HUDEP-2 (cell line): Measurements from ENCODE around the gene SHC1.

ENCODE experiments used
- DNase-seq, 76 experiments: peaks; one replicate each; lab custom pipeline; 2025; ENCODE audit not compliant: unreplicated experiment in 76 of 76; lab: John Stamatoyannopoulos, UW

The SHC1 gene, protein sequence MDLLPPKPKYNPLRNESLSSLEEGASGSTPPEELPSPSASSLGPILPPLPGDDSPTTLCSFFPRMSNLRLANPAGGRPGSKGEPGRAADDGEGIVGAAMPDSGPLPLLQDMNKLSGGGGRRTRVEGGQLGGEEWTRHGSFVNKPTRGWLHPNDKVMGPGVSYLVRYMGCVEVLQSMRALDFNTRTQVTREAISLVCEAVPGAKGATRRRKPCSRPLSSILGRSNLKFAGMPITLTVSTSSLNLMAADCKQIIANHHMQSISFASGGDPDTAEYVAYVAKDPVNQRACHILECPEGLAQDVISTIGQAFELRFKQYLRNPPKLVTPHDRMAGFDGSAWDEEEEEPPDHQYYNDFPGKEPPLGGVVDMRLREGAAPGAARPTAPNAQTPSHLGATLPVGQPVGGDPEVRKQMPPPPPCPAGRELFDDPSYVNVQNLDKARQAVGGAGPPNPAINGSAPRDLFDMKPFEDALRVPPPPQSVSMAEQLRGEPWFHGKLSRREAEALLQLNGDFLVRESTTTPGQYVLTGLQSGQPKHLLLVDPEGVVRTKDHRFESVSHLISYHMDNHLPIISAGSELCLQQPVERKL

DNA sequence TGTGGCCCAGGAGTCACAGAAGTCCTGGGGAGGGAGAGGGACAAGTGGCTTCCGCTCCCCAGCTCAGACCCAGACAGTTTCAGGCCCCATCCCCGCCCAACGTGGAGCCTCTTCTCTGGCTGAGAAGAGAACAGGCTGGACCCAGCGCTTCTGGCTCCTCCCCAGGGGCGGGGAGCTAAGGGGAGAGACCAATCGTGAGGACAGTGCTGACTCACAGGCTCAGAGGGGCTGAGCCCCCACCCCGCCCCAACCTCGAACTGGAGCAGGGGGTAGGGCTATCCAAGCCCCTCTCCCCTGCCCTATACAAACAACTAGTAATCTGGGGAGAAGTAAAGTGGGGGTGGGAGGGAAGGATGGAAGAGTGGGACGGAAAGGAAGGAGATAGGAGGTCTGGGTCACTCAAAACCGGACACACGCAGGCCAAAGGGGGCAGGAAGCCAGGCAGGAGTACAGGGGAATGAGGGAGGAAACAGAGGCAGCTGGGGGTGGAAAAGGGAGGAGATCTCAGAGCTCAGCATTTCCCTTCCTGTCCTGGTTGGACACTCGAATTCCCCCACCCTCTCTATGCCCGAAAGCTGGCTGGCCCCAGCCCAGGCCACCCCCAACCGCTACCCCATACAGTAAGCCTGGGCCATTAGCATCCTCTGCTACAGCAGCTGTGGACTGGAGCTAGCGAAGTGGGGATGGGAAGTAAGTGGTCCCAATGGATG lies at the start of gene SHC1:
Gene SHC1, minus strand, starts transcription at position 117 of the 710 bp plus-strand sequence. CDS start 221 bp downstream, outside the sequence.
- peak in 72 of 76 experiments; percentile 20 to 91 (median 77) for DNase-seq

DNA sequence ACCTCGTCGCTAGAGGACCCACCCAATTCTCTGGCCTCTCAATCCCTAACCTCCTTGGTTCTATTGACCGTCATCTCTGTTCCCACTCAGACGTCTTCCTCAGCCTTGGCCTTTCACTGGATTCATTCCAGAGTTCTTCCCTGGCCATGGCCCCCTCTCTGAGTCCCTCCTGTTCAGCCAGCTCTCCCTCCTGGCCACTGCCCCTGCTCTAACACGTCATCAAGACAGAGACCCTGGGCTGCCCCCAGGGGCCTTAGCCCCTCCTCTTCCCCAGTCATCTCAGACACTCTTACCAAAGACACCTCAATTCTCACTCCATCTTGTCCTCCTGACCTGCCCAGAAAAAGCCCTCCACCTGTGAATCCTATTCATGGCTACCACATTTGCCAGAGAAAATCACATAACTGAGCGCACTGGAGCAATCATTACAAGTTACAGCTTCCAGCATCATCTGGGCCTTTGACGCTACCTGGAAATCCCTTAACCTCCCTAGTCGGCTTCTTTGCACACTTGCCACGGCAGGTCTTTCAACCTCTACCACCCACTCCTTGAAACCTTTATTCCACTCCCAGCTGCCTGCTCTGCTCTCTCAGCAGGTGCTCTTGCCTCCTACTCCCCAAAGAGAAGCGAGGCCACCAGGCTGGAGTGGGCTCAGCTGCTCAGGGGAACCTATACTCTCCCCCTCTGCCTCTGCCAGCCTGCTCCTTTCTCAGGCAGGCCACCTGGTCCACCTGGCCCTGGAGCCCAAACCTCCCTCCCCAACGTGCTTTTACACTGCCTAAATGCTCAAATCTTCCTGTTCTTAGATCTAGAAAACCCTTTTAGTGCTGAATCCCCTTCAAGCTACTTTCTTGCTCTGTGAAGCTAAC lies 49.1 kb upstream of the SHC1 start:
- no peak for DNase-seq

DNA sequence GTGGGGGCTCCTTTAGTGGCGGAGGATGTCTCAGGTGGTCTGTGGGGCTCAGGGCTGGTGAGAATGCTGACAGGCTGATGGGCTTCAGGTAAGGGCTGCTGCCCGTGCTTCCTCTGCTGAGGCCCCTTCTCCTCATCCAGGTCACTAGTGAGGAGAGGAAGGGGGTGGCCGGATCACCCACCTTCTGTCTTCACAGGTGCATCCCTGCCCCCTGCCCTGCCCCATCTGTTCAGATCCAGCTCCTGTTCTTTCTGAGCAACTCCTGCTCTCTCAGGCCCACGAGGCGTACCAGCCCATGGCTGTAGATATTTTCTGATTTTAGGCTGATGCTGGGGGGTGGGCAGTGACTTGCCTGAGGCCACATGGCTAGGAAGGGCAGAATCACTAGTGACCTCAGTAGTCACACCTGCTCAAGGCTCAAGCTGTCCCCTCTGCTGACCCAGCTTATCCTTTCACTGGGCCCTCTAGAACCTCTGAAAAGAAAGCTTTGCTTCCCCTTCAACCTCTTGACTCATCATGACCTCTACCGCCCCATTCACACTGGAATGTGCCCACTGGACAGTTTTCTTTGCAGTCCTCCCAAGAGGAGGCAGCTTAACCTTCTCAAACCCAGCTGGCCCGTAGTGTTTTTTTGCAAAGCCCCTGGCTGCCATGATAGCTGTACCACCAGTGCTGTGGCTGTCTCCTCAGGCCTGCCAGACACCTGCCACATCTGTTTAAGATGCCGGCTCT lies 48.2 kb upstream of the SHC1 start:
- DNase-seq: no peak

DNA sequence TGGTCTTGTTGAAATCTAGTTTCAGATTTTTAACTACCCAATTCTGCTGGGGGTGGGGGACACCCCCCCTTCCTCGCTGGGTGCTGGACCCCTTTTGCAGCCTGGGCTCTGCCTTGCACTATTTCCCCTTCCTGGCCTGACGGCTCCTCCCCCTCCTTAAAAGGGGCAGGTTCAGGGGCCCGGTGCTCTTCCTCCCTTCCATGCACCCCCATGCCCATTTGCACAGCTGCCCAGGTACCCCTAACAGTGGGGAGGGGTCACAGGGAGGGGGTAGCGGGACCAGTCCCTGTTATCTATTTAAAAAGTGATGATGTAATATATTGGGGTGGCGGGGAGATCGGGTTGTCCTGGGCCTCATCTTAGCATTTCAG lies 47.4 kb upstream of the SHC1 start:
- no peak for DNase-seq

DNA sequence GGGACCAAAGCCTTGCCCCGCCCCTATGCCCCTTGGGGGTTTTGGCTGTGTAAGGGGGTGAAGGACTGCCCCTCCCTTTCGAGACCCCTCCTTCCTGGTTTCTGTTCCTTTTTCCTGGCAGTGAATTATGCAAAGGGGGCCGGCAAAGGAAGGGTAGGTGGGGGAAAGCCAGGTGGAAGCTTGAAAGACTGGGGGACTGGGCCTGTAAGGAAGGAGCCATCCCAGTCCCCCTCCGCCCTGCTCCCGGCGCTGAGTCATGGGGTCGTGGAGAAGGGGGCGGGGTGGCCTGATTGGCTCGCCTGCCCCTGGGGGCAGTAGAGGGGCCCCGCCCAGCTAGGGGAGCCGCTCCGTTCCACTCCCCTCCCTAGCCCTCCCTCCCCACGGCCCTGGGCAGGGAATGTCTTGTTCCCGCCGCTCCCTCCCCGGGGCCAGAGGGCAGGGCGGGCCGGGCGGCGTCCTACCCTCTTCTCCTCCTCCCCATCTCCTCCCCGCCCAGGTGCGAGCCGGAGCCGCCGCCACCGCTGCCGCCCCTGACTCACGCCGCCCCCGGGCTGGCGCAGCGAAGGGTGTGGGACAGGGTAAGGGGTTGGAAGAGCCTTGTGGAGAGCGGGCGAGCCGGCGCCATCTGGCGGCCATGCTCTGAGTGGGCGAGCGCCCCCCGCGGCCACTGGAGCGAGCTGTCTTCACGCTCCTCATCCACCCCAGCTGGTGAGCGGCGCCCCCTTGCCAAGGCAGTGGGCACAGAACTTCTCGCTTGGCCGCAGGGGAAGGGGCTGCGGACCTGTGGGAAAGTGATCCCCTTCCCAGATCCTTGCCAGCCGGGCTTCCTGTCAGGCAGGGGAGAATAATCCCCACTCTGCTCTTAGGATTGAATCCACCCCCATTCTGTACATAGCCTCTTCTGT lies 46.7 kb upstream of the SHC1 start:
- DNase-seq: peak in 72 of 76 experiments; percentile 42 to 93 (median 82)

DNA sequence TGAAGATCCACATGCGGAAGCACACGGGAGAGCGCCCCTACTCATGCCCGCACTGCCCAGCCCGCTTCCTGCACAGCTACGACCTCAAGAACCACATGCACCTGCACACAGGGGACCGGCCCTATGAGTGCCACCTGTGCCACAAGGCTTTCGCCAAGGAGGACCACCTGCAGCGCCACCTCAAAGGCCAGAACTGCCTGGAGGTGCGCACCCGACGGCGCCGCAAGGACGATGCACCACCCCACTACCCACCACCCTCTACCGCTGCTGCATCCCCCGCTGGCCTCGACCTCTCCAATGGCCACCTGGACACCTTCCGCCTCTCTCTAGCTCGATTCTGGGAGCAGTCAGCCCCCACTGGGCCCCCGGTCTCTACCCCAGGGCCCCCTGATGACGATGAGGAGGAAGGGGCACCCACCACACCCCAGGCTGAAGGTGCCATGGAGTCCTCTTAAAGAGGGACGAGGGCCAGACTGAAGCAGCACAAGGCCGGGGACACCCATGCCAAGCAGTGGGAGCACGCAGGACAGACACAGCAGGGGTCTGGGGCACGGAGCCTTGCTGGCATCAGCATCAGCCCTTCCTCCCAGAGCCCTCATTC lies 45.8 kb upstream of the SHC1 start:
- DNase-seq: no peak

DNA sequence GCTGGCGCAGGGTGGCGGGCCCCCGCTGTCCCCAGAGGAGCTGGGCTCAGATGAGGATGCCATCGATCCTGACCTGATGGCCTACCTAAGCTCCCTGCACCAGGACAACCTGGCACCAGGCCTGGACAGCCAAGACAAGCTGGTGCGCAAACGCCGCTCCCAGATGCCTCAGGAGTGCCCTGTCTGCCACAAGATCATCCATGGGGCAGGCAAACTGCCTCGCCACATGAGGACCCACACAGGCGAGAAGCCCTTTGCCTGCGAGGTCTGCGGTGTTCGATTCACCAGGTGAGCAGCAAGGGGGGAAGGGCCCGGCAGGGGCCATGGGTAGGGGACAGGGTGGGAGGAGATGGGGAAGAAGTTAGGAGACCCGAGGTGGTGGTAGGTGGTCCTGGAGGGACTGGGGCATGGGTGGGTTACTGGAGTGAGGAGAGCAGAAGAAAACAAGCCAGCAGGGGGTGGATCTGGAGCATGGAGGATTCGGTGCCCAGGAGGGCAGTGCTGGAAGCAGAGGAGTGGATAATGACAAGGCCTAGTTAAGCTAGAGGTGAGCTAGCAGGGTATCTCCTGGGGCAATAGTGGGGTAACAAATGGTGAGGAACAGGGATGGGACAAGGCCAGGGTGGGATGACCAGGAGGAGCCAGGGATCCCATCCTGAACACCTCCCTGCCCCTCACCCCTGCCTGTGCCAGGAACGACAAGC lies 45.1 kb upstream of the SHC1 start:
- DNase-seq: no peak

DNA sequence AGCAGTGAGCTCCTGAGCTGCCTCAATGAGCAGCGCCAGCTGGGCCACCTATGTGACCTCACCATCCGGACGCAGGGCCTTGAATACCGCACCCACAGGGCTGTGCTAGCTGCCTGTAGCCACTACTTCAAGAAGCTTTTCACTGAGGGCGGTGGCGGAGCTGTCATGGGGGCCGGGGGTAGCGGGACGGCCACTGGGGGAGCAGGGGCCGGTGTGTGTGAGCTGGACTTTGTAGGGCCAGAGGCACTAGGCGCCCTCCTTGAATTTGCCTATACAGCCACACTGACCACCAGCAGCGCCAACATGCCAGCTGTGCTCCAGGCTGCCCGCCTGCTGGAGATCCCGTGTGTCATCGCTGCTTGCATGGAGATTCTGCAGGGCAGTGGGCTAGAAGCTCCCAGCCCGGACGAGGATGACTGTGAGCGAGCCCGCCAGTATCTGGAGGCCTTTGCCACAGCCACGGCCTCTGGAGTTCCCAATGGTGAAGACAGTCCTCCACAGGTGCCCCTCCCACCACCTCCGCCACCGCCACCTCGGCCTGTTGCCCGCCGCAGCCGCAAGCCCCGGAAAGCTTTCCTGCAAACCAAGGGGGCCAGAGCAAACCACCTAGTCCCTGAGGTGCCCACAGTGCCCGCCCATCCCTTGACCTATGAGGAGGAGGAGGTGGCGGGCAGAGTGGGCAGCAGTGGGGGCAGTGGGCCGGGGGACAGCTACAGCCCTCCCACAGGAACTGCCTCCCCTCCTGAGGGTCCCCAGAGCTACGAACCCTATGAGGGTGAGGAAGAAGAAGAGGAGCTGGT lies 44.4 kb upstream of the SHC1 start:
- no peak for DNase-seq

DNA sequence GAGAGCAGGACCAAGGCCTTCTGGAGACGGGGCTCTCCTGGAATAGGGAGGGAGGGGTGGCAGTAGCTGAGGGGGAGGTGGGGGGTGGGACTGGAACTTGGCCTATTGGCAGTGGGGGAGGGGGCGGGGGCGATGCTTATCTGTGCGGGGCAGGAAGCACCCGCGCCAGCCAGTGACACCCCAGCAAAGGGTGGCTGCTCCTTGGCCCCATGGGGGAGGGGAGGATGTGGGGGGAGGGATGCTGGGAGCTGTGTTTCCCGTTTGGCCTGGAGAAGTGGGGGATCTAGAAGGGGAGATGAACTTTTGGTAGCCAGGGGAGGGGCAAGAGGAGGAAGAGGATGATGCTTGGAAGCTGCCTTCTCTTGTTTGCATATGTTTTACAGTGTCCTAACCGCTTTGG lies 43.1 kb upstream of the SHC1 start:
- peak in 53 of 76 experiments; percentile 12 to 82 (median 57) for DNase-seq

DNA sequence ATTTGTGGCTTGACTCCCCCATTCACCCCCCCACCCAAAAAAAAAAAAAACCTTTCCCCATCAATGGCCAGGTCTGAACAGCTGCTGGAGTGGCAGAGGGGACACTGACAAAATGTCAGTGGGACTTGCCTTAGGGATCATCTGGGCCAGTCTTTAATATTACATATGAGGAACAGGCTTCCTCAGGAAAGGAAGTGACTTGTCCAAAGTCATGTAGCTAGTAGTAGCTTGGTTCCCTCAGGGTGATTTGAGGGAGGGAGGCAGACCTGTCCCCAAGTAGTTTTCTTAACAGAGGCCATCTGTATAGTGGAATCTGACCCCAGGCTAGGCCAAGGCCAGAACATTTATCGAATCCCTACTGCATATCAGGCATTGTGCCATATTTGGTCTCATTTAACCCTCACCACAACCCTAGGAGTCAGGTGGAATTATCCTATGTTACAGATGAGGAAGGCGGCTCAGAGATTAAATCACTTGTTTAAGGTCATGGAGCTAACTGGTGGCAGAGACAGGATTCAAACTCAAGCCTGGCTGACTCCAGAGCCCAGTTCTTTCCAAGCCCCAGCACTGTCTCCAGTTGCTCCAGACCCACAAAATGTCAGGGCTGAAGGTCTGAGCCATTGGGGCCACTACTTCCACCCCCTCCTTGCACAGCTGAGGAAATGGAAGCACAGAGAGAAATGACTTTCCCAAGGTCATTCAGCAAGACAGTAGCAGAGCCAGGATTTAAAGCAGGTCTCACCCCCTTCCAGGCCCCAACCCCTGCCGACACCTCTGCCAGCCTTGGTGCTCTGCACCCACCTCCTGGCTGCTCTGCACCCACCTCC lies 42.4 kb upstream of the SHC1 start:
- peak in 15 of 76 experiments; percentile 3 to 45 (median 29) for DNase-seq

DNA sequence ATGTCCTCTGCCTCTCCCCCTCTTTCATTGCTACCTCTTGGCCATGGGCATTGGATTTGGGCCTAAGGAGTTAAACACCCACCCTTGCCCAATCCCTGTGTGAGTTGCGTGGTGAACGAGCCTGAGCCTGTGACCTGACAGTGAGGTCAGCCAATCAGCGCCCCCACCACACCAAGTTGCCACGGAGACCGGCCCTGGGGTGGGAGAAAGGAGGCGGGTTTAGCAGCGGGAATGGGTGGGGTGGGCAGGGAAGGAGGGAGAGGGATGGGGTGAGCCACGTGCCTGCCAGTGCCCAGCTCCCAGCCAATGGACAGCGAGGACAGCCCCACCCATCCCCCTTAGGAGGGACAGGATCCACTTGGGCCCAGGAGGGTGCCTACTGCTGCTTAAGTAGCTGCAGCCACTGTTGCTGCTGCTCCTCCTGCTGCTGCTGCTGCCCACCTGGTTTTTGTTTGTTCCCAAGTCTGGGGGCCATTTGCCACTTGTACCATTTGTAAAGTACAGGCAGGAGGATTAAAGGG lies 41.5 kb upstream of the SHC1 start:
- DNase-seq: peak in 73 of 76 experiments; percentile 54 to 97 (median 92)

DNA sequence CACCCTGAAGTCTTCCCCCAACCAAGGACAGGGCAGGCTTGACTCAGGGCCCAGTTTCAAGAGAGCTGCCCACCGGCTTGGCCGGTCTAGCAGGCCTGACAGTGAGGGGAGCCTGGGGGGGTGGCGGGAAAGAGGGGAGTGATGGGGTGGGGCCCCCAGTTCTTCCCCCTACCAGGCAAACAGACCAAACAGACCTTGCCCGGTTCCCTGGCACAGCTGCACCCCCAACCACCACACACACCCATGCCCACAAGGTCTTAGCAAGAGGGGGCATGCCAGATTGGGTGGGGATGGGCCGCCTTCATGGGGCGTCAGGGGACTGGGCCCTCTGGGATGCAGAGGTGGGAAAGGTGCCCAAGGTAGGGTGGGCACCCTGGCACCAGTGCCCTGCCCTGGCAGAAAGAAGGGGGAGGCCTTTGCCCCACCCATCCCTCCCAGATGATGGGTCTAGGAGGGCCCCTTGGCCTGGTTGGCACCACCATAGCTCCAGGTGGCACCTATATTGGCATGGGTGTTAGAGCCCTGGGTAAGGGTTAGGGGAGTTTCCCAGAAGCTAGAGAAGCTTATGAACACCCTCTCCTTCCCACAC lies 41.0 kb upstream of the SHC1 start:
- DNase-seq: no peak

DNA sequence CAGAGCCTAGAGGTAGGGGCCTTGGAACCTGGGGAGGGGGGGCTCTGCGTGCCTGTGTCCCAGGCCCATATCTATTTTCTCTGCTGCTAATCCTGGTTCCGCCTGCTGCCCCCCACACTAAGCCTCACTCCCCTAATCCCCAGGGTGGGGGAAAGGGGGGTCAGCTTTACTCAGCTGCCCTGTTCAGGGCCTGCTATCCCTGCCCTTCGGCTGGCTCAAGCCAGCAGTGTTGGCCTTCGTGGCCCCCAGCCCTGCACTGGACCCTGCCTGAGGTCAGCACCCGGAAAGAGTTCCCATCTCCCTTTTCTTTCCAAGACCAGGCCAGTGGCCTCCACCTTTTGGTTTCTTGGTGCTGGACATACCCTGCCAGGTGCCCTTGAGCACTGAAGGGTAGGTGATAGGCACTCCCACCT lies 40.5 kb upstream of the SHC1 start:
- no peak for DNase-seq

DNA sequence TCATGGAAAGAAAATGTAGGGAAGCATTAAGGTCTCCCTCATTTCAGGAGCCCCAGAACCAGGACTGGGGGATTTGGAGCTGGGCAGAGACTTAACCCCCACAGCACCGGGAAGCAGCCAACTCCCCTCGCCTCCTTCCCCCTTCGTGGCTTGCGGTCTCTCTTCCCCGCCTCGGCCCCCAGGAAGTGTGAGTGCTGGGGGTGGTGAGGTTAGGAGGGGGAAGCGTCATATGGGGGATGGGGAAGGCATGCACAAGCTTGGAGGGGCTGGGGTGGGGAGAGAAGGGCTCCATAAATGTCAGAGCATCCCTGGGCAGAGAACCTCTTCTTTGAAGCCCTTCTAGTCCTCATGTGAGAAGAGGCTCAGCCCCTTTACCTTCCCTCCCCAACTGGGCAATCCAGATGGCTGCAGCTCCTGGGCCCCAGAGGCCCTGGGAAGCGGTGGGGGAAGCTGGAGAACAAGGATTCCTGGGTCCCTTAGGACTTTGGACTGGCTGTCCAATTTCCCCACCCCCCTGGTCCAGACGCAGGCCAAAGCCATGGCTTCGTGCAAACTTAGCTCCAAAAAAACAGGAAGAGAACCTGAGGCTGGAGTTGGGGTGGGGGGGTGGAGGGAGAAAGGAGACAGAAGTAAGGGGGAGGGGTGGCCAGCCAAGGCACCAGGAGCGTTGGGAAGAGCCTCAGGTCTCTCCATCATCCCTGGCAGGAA lies 39.8 kb upstream of the SHC1 start:
- DNase-seq: no peak

DNA sequence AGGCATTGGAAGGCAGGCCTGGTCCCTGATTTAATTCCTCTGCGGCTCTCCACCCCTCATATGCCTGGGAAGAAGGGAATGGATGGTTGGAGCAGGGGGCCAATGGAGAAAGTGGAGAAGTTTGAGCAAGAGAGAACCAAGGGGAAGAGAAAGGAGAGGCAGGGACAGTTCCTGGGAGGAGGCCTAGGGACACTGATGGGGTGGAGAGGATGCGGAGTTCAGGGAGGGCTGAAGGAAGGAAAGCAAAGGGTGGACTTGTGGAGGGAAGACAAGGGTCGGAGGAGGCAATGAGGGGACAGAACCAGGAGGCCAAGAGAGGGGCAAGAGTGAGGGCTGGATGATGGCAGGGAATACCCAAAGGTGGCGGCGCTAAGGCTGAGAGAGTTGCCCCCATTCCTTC lies 39.2 kb upstream of the SHC1 start:
- DNase-seq: no peak
